ENCODE measurements around the gene CACNA1C. TPM values are rescaled to one million over a fixed set of nuclear protein-coding genes. Genes with fewer than 3 reads are reported as not detected.
A peak's percentile ranks its signal among the peaks of the same experiment; 100 is the strongest.

CACNA1C gene
- total RNA-seq, 4 donors from 2014 or later: 9.7 to 42.1 (median 18.1) TPM

- DNase-seq: no peak
- H3K27ac ChIP-seq: peak overlapping the region in 1 of 4 donors; percentile 38
- no peak overlapping the region for H3K4me3 ChIP-seq
- no peaks in the 10 kb centered on the region for H3K36me3 ChIP-seq
- peaks cover 0 to 16% (median 0%) of the 10 kb centered on the region in 4 donors for H3K4me1 ChIP-seq
- H3K9me3 ChIP-seq: no peaks in the 10 kb centered on the region
- no peaks in the 10 kb centered on the region for H3K27me3 ChIP-seq
- TF ChIP-seq POLR2A (IDR thresholded peaks at IDR 0.05) (no peak), CTCF (IDR thresholded peaks at IDR 0.05) (no peak)
Observed at GRCh38 chr12:2386566-2386965, 333.8 kb downstream of the CACNA1C start.

DNA sequence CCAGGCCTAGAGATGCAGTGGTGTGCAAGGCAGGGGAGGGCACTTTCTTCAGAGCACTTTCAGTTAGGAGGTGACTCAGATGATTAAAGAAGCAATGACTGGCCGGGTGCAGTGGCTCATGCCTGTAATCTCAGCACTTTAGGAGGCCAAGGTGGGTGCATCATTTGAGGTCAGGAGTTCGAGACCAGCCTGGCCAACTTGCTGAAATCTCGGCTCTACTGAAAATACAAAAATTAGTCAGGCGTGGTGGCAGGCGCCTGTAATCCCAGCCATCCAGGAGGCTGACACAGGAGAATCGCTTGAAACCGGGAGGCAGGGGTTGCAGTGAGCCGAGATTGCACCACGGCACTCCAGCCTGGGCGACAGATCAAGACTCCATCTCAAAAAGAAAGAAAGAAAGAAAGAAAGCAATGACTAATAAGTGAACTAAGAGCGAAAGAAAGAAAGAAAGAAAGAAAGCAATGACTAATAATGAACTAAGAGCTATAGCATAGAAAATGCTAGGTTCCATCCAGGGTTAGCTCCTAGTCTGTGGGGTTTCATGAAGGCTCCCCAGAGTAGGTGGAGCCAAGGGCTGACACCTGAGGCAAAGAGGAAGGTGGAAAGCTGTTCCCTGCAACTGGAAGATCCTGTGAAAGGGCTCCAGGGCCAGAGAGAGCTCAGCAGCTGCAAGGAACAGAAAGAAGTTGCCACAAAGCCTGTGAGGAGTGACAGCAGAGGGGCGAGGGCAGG lies 334.5 kb downstream of the CACNA1C start:
- no peaks in the 10 kb centered on the region for H3K27me3 ChIP-seq
- H3K9me3 ChIP-seq: no peaks in the 10 kb centered on the region
- H3K27ac ChIP-seq: no peak overlapping the region
- no peak for TF ChIP-seq CTCF (IDR thresholded peaks at IDR 0.05)
- no peak for TF ChIP-seq POLR2A (IDR thresholded peaks at IDR 0.05)
- H3K4me3 ChIP-seq: no peak overlapping the region
- H3K36me3 ChIP-seq: no peaks in the 10 kb centered on the region
- DNase-seq: no peak
- H3K4me1 ChIP-seq: peaks cover 0 to 16% (median 0%) of the 10 kb centered on the region in 4 donors

GRCh38 chr12:2389079-2389790 lies 336.4 kb downstream of the CACNA1C start:
- H3K4me1 ChIP-seq: no peaks in the 10 kb centered on the region
- H3K36me3 ChIP-seq: no peaks in the 10 kb centered on the region
- H3K9me3 ChIP-seq: no peaks in the 10 kb centered on the region
- no peak overlapping the region for H3K4me3 ChIP-seq
- H3K27me3 ChIP-seq: no peaks in the 10 kb centered on the region
- DNase-seq: peak in 2 of 3 donors; percentile 75 to 83
- H3K27ac ChIP-seq: peak overlapping the region in 1 of 4 donors; percentile 38
- no peak for TF ChIP-seq CTCF (IDR thresholded peaks at IDR 0.05)
- TF ChIP-seq POLR2A (IDR thresholded peaks at IDR 0.05): no peak

DNA sequence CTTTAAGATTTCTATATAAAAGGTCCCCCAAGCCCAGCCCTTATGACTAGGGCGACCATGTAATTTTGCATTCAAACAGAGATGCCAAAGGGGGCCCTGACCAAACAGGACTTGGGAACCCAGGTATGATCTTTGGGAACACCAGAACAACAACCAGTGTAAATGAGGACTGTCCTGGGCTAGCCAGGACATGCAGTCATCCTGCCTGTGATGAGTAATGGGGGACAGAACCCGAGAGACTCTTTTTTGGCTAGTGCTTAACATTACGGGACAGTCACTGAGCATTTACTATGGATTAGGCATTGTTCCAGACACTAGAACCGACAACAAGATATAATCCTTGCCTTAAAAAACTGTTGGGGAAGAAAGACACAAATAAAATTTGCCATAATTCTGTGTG lies 337.3 kb downstream of the CACNA1C start:
- Histone ChIP-seq H3K27ac (no peak overlapping the region), H3K27me3 (no peaks in the 10 kb centered on the region), H3K4me1 (no peaks in the 10 kb centered on the region), H3K4me3 (no peak overlapping the region), H3K9me3 (no peaks in the 10 kb centered on the region), H3K36me3 (no peaks in the 10 kb centered on the region)
- TF ChIP-seq CTCF (IDR thresholded peaks at IDR 0.05) (no peak), POLR2A (IDR thresholded peaks at IDR 0.05) (no peak)
- DNase-seq: no peak

DNA sequence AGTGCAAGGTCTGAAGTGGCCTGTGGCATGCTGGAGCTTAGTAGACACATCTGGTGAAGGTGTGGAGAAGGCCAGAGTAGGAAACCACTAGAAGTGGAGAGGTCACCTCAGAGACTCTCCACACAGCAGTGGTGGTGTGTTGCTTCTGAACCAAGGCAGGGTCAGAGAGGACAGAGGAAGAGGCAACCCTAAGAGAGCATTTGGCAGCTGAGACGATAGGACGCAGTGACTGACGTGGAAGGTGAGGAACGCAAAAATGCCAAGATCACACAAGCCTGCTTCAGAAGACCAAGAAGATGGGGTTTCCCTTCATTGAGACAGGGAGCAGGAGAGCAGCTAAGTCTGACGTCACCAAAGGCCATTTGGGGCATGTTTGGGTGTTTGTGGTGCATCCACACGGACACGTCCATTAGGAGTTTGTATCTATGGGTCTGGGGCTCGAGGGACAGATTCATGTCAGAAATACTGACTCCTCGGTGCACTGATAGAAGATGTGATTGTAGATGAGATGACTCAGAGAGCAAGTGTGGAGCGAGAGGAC lies 338.1 kb downstream of the CACNA1C start:
- peak in 1 of 3 donors; percentile 18 for DNase-seq
- Histone ChIP-seq H3K4me1 (no peaks in the 10 kb centered on the region), H3K27ac (no peak overlapping the region), H3K36me3 (no peaks in the 10 kb centered on the region), H3K9me3 (no peaks in the 10 kb centered on the region), H3K4me3 (no peak overlapping the region), H3K27me3 (no peaks in the 10 kb centered on the region)
- TF ChIP-seq CTCF (IDR thresholded peaks at IDR 0.05) (no peak), POLR2A (IDR thresholded peaks at IDR 0.05) (no peak)
